Keratinocyte (primary cell): ENCODE measurements around the gene TAP1. TPM values are rescaled to one million over a fixed set of nuclear protein-coding genes. Genes with fewer than 3 reads are reported as not detected.
A peak's percentile ranks its signal among the peaks of the same experiment; 100 is the strongest.

Experiments used
- DNase-seq: peaks from one replicate; pipeline ENCODE4 v3.0.0-alpha.2; 2011; ENCODE audit warnings: low read depth, missing footprints, low spot score
- FAIRE-seq: peaks from 2 replicates; lab custom pipeline; 2011; peaks lifted over from hg19 to GRCh38; lab: Jason Lieb, UNC
- H2AFZ ChIP-seq: 2 replicates; pipeline ENCODE4 v1.6.0; 2012; ENCODE audit warnings: low read length, control low read depth, inconsistent platforms; ENCODE audit not compliant: control insufficient read depth
- H3K27ac ChIP-seq: 2 replicates; pipeline ENCODE4 v1.5.1; 2011; ENCODE audit warnings: low read length; ENCODE audit not compliant: control insufficient read depth, insufficient read depth
- H3K27me3 ChIP-seq: 3 replicates; pipeline ENCODE4 v1.6.0; 2011; ENCODE audit warnings: low read length; ENCODE audit not compliant: control insufficient read depth, insufficient read depth; ENCODE audit errors: extremely low read depth
- H3K36me3 ChIP-seq, 2 experiments: 2 replicates in 1 of 2; 3 replicates in 1 of 2; pipeline ENCODE4 v1.5.1; 2011; ENCODE audit warnings: low read length in 2 of 2, mild to moderate bottlenecking in 1 of 2; ENCODE audit not compliant: control insufficient read depth in 2 of 2, insufficient read depth in 2 of 2; ENCODE audit errors: extremely low read depth in 1 of 2
- H3K4me1 ChIP-seq: 3 replicates; pipeline ENCODE4 v1.5.1; 2011; ENCODE audit warnings: low read length; ENCODE audit not compliant: control insufficient read depth, insufficient read depth; ENCODE audit errors: extremely low read depth
- H3K4me2 ChIP-seq: 3 replicates; pipeline ENCODE4 v1.6.0; 2011; ENCODE audit warnings: low read depth, low read length; ENCODE audit not compliant: control insufficient read depth, insufficient read depth; ENCODE audit errors: extremely low read depth
- H3K4me3 ChIP-seq, 3 experiments: fragments of 200-600 bp in 1 of 3; sonication (generic) in 1 of 3; 2 replicates in 2 of 3; 3 replicates in 1 of 3; pipeline ENCODE4 v1.5.1; 2011 to 2016; ENCODE audit warnings: low read length in 3 of 3, mild to moderate bottlenecking in 3 of 3, control low read depth in 2 of 3, inconsistent platforms in 1 of 3, low read depth in 1 of 3, mixed read lengths in 1 of 3, mixed run types in 1 of 3, moderate library complexity in 1 of 3; ENCODE audit not compliant: control insufficient read depth in 2 of 3, insufficient read depth in 2 of 3; ENCODE audit errors: extremely low read depth in 1 of 3
- H3K79me2 ChIP-seq: 2 replicates; pipeline ENCODE4 v1.6.0; 2012; ENCODE audit warnings: low read length; ENCODE audit not compliant: control insufficient read depth, insufficient read depth
- H3K9ac ChIP-seq: 3 replicates; pipeline ENCODE4 v1.6.0; 2011; ENCODE audit warnings: low read length; ENCODE audit not compliant: control insufficient read depth, insufficient read depth; ENCODE audit errors: extremely low read depth
- H3K9me1 ChIP-seq: 3 replicates; pipeline ENCODE4 v1.6.0; 2011; ENCODE audit warnings: low read length; ENCODE audit not compliant: control insufficient read depth, insufficient read depth; ENCODE audit errors: extremely low read depth
- H3K9me3 ChIP-seq: 2 replicates; pipeline ENCODE4 v1.5.1; 2012; ENCODE audit warnings: low read depth, low read length; ENCODE audit not compliant: control insufficient read depth
- H4K20me1 ChIP-seq: 3 replicates; pipeline ENCODE4 v1.6.0; 2011; ENCODE audit warnings: low read length; ENCODE audit not compliant: control insufficient read depth, insufficient read depth; ENCODE audit errors: extremely low read depth
- CTCF ChIP-seq, 3 experiments: IDR thresholded peaks in 1 of 3; conservative IDR thresholded peaks in 1 of 3; optimal IDR thresholded peaks in 1 of 3; 2 replicates in 2 of 3; 3 replicates in 1 of 3; pipeline versions ENCODE3 to v1.5.1; 2011; ENCODE audit warnings: low read length in 3 of 3, mild to moderate bottlenecking in 3 of 3, moderate library complexity in 2 of 3, control low read depth in 1 of 3, inconsistent platforms in 1 of 3; ENCODE audit not compliant: insufficient read depth in 2 of 3; ENCODE audit errors: extremely low read depth in 1 of 3
- EZH2 ChIP-seq: IDR thresholded peaks from one replicate; pipeline ENCODE4 v1.6.1; 2012; ENCODE audit warnings: inconsistent platforms, mild to moderate bottlenecking, low read length, moderate library complexity
- dilution Hi-C: fragments of 300-500 bp; cut with MboI; formaldehyde crosslinking; loops from one replicate; pipeline ENCODE4 v1.7.0; 2020; ENCODE audit warnings: low sequenced_read_pairs; ENCODE audit not compliant: extremely low pct_ligation_motif_present
- polyA plus RNA-seq, 5 experiments: library from polyadenylated mRNA; depleted of rRNA in 3 of 5; stranded (reverse) in 3 of 5; stranded (forward) in 1 of 5; unstranded in 1 of 5; fragments of >200 nt; gene quantifications; 1 replicate in 1 of 5; 2 replicates in 3 of 5; 3 replicates in 1 of 5; pipeline versions ENCODE4 v1.2.1 to v1.2.3, GENCODE V29; 2011 to 2012; ENCODE audit warnings: missing spikeins in 2 of 5, low read depth in 1 of 5, low replicate concordance in 1 of 5

TAP1 gene
- polyA plus RNA-seq, 1 donor (not counting 4 experiments of a cell fraction or from before 2014, with no cell fraction given), result 56.1 TPM

- peak overlapping the region; percentile 64 for H3K27ac ChIP-seq
- no peak for TF ChIP-seq CTCF (optimal IDR thresholded peaks at IDR 0.05 in 1 of 3, IDR thresholded peaks at IDR 0.05 in 1 of 3, conservative IDR thresholded peaks at IDR 0.05 in 1 of 3; ENCODE audit: extremely low read depth in 1 of 3, insufficient read depth in 2 of 3, low read length in 3 of 3)
- no peak for TF ChIP-seq EZH2
- FAIRE-seq (no peak), DNase-seq (no peak)
- no peaks in the 10 kb centered on the region for H3K36me3 ChIP-seq
- peak overlapping the region; percentile 75 for H3K9ac ChIP-seq
- H3K4me3 ChIP-seq, result peak overlapping the region; percentile 74 to 93 (median 92)
- H2AFZ ChIP-seq, result peak overlapping the region; percentile 98
- H3K9me1 ChIP-seq, result no peaks in the 10 kb centered on the region
- H3K4me1 ChIP-seq, result peaks cover 10% of the 10 kb centered on the region
- no peaks in the 10 kb centered on the region for H3K9me3 ChIP-seq
- H3K27me3 ChIP-seq, result no peaks in the 10 kb centered on the region
- H3K4me2 ChIP-seq, result peak overlapping the region; percentile 98
- no peaks in the 10 kb centered on the region for H4K20me1 ChIP-seq
- peaks cover 20% of the 10 kb centered on the region for H3K79me2 ChIP-seq
- dilution Hi-C loops, result no loop called here
Measured at GRCh38 chr6:32894085-32895005, 40.8 kb upstream of the TAP1 start.

- FAIRE-seq, result no peak
- no peak for TF ChIP-seq EZH2
- no peak for DNase-seq
- Histone ChIP-seq H3K27me3 (no peaks in the 10 kb centered on the region), H3K4me1 (peaks cover 9% of the 10 kb centered on the region), H2AFZ (no peak overlapping the region), H4K20me1 (no peaks in the 10 kb centered on the region), H3K9ac (no peak overlapping the region), H3K9me1 (no peaks in the 10 kb centered on the region), H3K36me3 (no peaks in the 10 kb centered on the region), H3K27ac (no peak overlapping the region), H3K9me3 (no peaks in the 10 kb centered on the region), H3K79me2 (peaks cover 9% of the 10 kb centered on the region), H3K4me3 (no peak overlapping the region), H3K4me2 (no peak overlapping the region)
- dilution Hi-C loops, result no loop called here
Measured at GRCh38 chr6:32890831-32891230, 37.3 kb upstream of the TAP1 start.
